Adipocyte (in vitro differentiated cells): ENCODE measurements around the gene GLIS1.

Experiments
- DNase-seq: peaks from one replicate; pipeline ENCODE4 v3.0.0-alpha.2; 2015; ENCODE audit warnings: low read depth
- H3K27me3 ChIP-seq: replicated peaks from 2 replicates; pipeline ENCODE4 v1.7.0; 2013; ENCODE audit warnings: mild to moderate bottlenecking, low read length, moderate library complexity; ENCODE audit not compliant: control insufficient read depth, insufficient read depth
- H3K36me3 ChIP-seq: 2 replicates; pipeline ENCODE4 v1.7.0; 2013; ENCODE audit warnings: low read length, mild to moderate bottlenecking, moderate library complexity; ENCODE audit not compliant: control insufficient read depth, insufficient read depth, severe bottlenecking
- H3K4me1 ChIP-seq: 2 replicates; pipeline ENCODE4 v1.7.0; 2013; ENCODE audit warnings: mild to moderate bottlenecking, low read length, moderate library complexity; ENCODE audit not compliant: control insufficient read depth, insufficient read depth
- H3K4me3 ChIP-seq: 2 replicates; pipeline ENCODE4 v1.7.0; 2013; ENCODE audit warnings: mild to moderate bottlenecking, low read length, moderate library complexity
- H3K9ac ChIP-seq: 2 replicates; pipeline ENCODE4 v1.7.0; 2013; ENCODE audit warnings: mild to moderate bottlenecking, low read length, moderate library complexity
- H3K9me3 ChIP-seq: 2 replicates; pipeline ENCODE4 v1.7.0; 2013; ENCODE audit warnings: mild to moderate bottlenecking, low read length, moderate library complexity; ENCODE audit not compliant: control insufficient read depth

GLIS1 gene

GRCh38 chr1:53617851-53618499, 121.0 kb downstream of the GLIS1 start:
- Histone ChIP-seq H3K9ac (no peak overlapping the region), H3K27me3 (no peaks in the 10 kb centered on the region), H3K4me1 (no peaks in the 10 kb centered on the region), H3K4me3 (no peak overlapping the region), H3K9me3 (no peaks in the 10 kb centered on the region), H3K36me3 (no peaks in the 10 kb centered on the region)
- DNase-seq = no peak

- H3K9ac ChIP-seq = no peak overlapping the region
- H3K4me1 ChIP-seq = no peaks in the 10 kb centered on the region
- no peak overlapping the region for H3K4me3 ChIP-seq
- H3K27me3 ChIP-seq = no peaks in the 10 kb centered on the region
- peak; percentile 5 for DNase-seq
- H3K36me3 ChIP-seq = no peaks in the 10 kb centered on the region
- H3K9me3 ChIP-seq = no peaks in the 10 kb centered on the region
Observed at GRCh38 chr1:53617382-53617781, 121.6 kb downstream of the GLIS1 start.

GRCh38 chr1:53616927-53617326, 122.0 kb downstream of the GLIS1 start:
- Histone ChIP-seq H3K9ac (no peak overlapping the region), H3K4me3 (no peak overlapping the region), H3K27me3 (no peaks in the 10 kb centered on the region), H3K4me1 (no peaks in the 10 kb centered on the region), H3K9me3 (no peaks in the 10 kb centered on the region), H3K36me3 (no peaks in the 10 kb centered on the region)
- no peak for DNase-seq

GRCh38 chr1:53616511-53616910, 122.5 kb downstream of the GLIS1 start:
- Histone ChIP-seq H3K9me3 (peaks cover under 1% of the 10 kb centered on the region), H3K4me3 (no peak overlapping the region), H3K36me3 (no peaks in the 10 kb centered on the region), H3K27me3 (no peaks in the 10 kb centered on the region), H3K4me1 (no peaks in the 10 kb centered on the region), H3K9ac (no peak overlapping the region)
- DNase-seq = no peak

GRCh38 chr1:53615101-53615500, 123.9 kb downstream of the GLIS1 start:
- Histone ChIP-seq H3K36me3 (no peaks in the 10 kb centered on the region), H3K9ac (no peak overlapping the region), H3K4me1 (no peaks in the 10 kb centered on the region), H3K4me3 (no peak overlapping the region), H3K27me3 (no peaks in the 10 kb centered on the region), H3K9me3 (peaks cover 15% of the 10 kb centered on the region)
- no peak for DNase-seq

GRCh38 chr1:53614231-53615021, 124.5 kb downstream of the GLIS1 start:
- Histone ChIP-seq H3K27me3 (no peaks in the 10 kb centered on the region), H3K9me3 (peaks cover 21% of the 10 kb centered on the region), H3K9ac (no peak overlapping the region), H3K4me1 (no peaks in the 10 kb centered on the region), H3K36me3 (no peaks in the 10 kb centered on the region), H3K4me3 (no peak overlapping the region)
- no peak for DNase-seq

- Histone ChIP-seq H3K27me3 (peaks cover 13% of the 10 kb centered on the region), H3K4me1 (no peaks in the 10 kb centered on the region), H3K9ac (no peak overlapping the region), H3K9me3 (peaks cover 26% of the 10 kb centered on the region), H3K4me3 (no peak overlapping the region), H3K36me3 (no peaks in the 10 kb centered on the region)
- no peak for DNase-seq
Observed at GRCh38 chr1:53608676-53609075, 130.3 kb downstream of the GLIS1 start.

- no peak for DNase-seq
- H3K9me3 ChIP-seq = peaks cover 26% of the 10 kb centered on the region
- H3K4me1 ChIP-seq = no peaks in the 10 kb centered on the region
- no peak overlapping the region for H3K4me3 ChIP-seq
- H3K9ac ChIP-seq = no peak overlapping the region
- peaks cover 13% of the 10 kb centered on the region for H3K27me3 ChIP-seq
- no peaks in the 10 kb centered on the region for H3K36me3 ChIP-seq
Observed at GRCh38 chr1:53608071-53608470, 130.9 kb downstream of the GLIS1 start.

- Histone ChIP-seq H3K9ac (no peak overlapping the region), H3K4me3 (no peak overlapping the region), H3K27me3 (peaks cover 21% of the 10 kb centered on the region), H3K9me3 (peaks cover 26% of the 10 kb centered on the region), H3K36me3 (no peaks in the 10 kb centered on the region), H3K4me1 (no peaks in the 10 kb centered on the region)
- DNase-seq = no peak
Observed at GRCh38 chr1:53606651-53607051, 132.3 kb downstream of the GLIS1 start.

GRCh38 chr1:53606197-53606596, 132.8 kb downstream of the GLIS1 start:
- H3K9me3 ChIP-seq = peaks cover 23% of the 10 kb centered on the region
- no peak for DNase-seq
- H3K4me1 ChIP-seq = no peaks in the 10 kb centered on the region
- H3K36me3 ChIP-seq = no peaks in the 10 kb centered on the region
- H3K4me3 ChIP-seq = no peak overlapping the region
- peaks cover 25% of the 10 kb centered on the region for H3K27me3 ChIP-seq
- H3K9ac ChIP-seq = no peak overlapping the region

- Histone ChIP-seq H3K9me3 (peaks cover 12% of the 10 kb centered on the region), H3K36me3 (no peaks in the 10 kb centered on the region), H3K27me3 (peaks cover 30% of the 10 kb centered on the region), H3K4me1 (no peaks in the 10 kb centered on the region), H3K4me3 (no peak overlapping the region), H3K9ac (no peak overlapping the region)
- no peak for DNase-seq
Observed at GRCh38 chr1:53605181-53605580, 133.8 kb downstream of the GLIS1 start.
